Stimulated activated CD4-positive, alpha-beta T cell treated with anti-CD3 and anti-CD28 coated beads, Interleukin-15, amount 100 ng/mL, for 1 hour (primary cell): ENCODE data around the gene CCIN.
A peak's percentile ranks its signal among the peaks of the same experiment; 100 is the strongest.

ENCODE experiments used
- DNase-seq, 2 donors: peaks; one replicate each; pipeline ENCODE4 v3.0.0-alpha.2; 2020; ENCODE audit warnings: low read depth in 1 of 2, low spot score in 1 of 2

Gene CCIN

DNA sequence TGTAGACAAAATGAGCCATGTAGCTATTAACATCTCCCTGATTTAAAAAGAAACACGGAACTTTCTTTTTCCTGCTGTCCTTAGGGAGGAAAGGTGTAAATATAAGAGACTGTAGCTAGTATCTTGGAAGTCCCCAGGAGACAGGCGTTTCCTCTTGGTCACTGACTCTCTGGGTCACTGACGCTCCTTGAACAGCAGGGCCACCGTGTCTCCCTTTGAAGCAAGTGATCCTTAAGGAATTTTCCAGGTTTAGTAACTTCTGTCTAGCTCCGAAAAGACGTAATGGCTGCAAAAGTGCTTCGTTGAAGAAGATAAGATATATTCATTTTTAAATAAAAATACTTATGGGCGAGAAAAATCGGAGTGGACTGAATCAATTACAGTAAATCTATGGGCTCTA is 20.8 kb downstream of the CCIN start:
- DNase-seq, result no peak

DNA sequence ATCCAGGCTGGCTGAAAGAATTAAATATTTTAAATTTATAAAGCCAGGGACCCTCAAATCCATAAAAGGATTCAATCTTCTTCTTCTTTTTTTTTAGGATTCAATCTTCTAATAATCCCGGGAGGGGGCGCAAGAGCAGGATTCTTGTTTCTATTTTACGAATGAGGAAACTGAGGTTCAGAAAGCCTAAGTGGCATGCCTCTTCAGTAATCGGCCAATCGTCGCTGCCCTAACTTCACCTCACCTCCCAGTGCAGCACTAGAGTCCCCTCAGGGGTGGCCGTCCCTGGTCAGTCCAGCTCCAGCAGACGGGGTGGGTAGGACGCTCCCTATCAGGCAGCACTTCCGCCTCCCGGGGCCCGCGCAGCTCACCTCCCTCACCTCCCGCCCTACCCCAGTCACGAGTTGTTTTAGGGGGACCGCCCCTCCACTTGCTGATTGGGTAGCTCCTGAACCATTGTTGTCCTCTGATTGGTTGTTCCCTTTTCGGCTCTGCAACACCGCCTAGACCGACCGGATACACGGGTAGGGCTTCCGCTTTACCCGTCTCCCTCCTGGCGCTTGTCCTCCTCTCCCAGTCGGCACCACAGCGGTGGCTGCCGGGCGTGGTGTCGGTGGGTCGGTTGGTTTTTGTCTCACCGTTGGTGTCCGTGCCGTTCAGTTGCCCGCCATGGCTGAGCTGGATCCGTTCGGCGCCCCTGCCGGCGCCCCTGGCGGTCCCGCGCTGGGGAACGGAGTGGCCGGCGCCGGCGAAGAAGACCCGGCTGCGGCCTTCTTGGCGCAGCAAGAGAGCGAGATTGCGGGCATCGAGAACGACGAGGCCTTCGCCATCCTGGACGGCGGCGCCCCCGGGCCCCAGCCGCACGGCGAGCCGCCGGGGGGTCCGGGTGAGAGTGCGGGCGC is 21.5 kb downstream of the CCIN start, which contains the start of gene CLTA:
Gene CLTA (plus strand): TSS at position 534 of the 902 bp plus-strand sequence. CDS start 136 bp downstream, at position 670.
- peak; percentile 80 to 87 for DNase-seq

DNA sequence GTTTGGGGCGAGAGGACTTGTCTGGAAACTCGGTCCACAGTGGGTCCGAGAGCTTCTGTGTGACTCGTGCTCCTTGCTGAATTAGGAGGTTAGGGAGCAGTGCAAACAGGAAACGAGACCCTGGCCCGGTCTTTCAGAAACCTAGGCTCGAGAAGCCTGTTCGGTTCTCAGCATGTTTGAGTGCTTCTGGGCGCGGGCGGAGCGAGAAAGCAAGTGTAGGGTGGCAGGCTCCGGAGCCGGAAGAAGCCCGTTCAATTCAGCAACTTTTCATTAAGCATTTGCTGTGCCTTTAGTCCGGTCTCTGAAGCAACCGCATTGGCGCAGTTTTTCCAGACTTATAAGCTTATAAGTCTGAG is 22.1 kb downstream of the CCIN start:
- peak; percentile 9 to 18 for DNase-seq

DNA sequence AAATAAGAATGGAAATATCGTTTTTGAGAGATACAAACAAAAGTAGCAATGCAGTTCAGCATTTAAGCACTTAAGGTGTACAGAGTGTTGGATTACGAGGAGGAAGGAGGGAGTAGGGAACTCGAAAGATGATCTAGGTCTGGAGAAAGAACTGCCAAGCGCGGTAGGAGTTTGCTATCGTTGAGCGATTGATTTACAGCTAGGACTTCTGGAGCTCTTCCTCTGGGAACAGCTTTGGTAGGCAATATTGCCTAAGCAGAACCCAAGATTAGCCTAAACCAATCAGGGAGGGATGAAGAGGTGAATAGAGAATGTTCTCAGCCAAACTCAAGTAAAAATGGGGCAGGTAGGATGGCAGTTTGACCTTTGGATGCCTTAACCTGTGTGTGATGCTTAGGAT is 22.5 kb downstream of the CCIN start:
- no peak for DNase-seq

DNA sequence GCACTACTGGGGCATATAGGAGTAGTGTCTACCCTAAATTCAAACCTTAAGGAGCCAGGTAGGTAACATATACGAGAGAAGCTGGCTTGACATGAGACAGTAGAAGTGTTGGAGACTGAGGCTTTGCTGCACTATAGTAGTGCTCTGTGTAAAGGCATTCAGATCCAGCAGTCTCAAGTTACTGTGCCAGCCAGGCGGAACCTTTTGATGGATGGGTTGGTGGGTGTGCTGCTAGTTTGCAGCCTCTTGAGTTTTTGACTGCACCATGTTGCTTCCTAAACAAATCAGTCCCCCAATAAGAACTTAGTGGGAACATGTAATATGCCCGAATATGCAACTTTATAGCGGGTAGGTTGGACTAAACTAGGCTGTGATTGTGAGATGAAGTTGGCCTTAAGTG is 23.0 kb downstream of the CCIN start:
- DNase-seq, result no peak

DNA sequence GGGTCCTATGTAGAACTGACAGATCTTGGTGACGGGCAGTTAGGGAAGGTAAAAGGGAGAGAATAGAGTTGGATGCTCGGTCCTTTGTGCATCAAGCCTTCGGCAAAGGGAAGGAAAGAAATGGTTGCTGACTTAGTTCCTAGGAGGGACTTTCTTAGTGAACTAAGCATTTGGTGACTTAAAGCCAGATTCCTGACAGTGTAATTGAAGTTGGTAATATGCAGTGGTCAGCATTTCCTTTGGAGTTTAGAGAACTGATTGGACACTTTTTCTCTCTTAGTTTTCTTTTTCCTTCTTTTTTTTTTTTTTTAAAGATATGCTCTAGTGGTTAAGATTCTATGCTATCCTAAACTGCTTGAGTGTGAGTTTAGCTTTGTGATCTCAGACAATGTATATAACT is 23.8 kb downstream of the CCIN start:
- DNase-seq, result no peak

DNA sequence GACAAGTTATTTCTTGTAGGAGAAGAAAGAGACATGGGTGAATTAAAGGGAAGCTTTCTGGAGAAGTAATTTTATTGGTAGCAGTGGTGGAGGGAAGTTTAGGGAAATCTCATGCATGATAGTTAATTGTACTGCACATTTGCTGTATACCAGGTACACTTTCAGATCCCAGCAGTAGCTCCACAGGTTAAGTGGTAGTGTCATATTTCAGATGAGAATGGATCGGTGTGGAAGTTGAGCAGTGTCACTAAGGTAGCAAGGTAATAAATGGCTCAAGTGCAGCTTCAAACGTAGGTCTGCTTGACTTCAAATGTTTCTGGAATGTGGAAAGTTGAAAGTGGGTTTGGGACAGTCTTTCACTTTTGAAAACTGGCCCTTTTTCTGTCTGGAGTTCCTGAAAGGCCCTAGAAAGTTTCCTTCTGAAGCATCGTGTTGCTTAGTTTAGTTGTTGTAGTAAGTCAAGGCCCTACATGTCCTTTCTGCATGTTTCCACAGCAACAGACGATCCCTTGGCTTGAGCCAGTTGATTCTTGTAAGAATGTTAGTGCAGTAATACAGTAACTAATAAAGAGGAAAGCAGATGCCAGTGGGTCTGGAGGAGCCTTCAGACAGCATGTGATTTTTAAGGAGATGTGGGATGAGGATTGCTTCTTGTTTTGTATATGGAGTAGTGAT is 25.3 kb downstream of the CCIN start:
- DNase-seq, result no peak

DNA sequence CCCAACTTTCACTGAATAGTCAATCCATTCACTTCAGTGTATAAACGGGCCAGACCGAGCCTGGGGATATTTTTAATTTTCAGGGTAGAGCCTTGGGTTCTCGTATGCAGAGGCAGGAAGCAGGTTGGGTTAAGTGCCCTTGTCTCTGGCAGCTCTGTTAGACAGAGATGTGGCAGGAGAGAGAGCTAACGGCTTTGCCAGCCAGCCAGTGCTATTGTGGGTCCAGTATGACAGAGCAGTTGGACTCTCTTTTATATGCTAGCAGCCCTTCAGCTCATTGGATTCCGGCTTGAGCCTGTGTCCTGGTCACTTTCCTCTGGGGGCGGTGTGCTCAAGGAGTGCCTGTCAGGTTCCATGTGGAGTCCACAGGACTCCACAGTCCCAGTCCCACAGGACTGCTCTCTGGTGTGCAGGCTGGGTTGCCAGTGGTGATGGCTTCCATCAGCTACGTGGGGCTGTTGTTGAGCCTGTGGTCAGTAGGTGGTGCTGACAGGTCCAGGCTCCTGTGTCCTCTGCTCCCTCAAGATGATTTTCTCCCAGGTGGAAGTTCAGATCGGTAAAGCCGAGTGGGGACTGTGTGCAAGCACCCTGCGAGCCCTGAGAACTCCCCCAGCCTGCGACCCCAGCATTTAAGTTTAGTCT is 35.8 kb downstream of the CCIN start:
- DNase-seq, result no peak

DNA sequence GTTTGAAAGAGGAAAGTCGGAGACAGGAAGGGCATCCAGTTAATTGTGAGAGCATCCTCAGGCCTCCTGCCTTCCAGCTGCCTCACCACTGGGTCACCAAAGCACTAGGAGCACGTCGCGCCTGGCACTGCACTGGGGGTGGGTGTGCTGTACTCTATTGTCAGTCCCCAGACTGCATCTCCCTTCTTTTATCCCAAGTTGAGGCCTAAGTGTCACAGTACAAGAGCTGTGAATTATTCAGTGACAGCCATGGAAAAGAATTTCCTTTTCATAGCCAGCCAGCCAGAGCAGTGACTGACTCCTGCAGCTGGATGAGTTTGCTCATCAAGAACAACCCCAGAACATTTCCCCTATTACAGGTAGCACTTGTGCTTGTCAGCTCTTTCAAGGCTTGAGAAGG is 37.8 kb downstream of the CCIN start:
- no peak for DNase-seq

DNA sequence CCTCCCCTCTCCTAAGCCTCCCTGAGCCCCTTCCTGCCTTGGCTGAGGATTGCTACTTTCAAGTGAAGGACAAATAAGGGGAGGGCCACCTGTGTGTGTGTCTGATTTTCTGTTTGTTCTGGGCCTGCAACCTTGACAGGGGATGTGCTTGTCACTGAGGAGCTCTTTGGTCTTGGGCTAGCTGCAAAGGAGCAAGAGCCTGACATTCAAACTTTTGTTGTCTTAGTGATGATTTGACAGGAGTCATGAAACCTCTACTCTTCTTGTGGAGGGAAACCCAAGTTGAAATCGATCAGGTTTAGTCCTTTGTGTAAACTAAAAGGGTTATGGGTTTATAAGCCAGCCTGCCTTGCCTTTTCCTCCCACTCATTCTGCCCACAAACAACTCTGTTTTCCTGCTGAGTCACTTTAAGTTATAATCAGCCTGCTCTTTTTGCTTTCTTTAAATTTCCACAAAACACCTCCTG is 38.4 kb downstream of the CCIN start:
- no peak for DNase-seq

DNA sequence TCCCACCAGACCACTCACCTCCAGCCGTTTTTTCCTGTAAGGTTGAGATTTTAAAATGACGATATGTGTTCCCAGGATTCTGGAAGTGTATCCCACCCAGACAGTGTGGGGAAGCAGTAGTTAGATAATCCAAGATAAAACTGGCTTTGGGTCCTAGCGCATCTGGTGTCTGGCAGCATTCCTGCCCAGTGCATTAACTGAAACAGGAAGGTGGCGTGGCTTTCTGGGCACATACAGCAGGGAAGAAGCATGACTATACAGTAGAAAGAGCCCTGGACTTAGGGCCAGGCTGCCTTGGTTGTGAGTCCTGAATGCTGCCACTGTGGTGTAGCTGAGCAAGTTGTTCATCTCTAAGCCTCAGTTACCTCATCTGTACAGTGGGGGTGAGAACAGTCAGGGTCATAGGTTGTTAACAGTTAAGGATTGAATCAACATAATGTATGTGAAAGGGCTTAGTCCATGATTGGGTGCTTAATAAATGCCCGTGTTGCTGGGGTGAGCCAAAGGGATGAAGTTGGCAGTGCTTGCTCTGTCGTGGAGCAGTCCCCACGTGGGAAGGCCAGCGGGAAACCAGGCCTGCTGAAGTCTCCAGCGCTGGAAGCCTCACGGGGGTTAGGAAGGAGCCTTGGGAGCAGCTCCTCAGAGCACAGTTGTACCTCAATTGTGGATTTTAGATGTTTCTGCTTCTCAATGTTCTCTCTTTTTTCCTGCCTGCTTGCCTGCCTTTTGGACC is 39.5 kb downstream of the CCIN start:
- no peak for DNase-seq

DNA sequence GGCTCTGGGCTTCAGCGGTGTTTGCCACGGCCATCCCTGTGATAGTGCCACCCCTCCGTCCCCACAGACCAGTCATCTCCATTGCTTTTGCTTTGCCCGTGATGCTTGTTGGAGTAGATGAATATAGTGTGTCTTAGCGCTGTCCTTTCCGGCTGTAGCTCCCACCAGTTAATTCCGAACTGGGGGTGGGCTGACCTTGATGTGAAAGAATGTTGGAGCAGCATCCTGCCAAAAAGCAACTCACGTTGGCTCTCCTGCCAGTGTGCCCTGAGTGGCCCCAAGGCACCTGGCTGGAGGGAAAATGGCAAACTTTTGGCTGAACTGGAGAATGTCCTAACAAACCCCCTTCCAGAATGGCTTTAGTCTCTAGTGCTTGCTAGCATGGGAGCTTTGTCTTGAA is 41.5 kb downstream of the CCIN start:
- no peak for DNase-seq

DNA sequence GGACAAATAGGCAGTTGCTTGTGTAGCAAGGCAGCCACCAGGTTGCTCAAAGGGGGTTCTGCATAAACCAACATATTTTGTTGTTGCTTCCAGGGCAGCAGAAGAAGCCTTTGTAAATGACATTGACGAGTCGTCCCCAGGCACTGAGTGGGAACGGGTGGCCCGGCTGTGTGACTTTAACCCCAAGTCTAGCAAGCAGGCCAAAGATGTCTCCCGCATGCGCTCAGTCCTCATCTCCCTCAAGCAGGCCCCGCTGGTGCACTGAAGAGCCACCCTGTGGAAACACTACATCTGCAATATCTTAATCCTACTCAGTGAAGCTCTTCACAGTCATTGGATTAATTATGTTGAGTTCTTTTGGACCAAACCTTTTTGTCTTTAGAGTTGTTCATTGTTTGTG is 42.3 kb downstream of the CCIN start:
- DNase-seq, result no peak

DNA sequence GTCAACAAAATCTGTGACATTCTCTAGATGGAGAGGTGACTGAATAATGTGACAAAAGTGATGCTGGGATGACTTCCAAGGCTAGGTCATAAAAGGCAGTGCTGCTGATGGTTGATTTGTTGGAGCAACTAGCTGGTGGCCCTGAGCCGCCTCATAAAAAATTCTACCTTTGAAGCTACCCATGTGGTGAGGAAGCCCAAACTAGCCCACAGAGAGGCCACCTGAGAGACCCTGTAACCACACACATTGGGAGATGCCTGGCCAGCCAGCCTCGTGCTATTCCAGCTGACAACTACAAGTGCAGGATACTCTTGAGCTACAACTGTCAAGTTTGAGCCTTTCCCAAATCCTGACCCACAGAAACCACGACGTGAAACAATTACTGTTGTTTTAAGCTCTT is 44.2 kb downstream of the CCIN start:
- DNase-seq, result no peak

DNA sequence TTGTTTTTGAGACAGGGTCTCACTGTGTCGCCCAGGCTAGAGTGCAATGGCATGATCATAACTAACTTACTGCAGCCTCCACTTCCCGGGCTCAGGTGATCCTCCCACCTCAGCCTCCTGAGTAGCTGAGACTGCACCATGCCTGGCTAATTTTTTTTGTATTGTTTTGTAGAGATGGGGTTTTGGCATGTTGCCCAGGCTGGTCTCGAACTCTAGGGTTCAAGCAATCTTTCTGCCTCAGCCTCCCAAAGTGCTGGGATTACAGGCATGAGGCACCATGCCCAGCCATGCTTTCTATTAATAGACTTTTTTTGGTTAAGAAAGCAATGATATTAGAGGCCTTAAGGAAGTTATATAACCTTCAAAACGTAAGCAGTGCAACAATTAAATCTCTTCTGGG is 44.8 kb downstream of the CCIN start:
- no peak for DNase-seq

DNA sequence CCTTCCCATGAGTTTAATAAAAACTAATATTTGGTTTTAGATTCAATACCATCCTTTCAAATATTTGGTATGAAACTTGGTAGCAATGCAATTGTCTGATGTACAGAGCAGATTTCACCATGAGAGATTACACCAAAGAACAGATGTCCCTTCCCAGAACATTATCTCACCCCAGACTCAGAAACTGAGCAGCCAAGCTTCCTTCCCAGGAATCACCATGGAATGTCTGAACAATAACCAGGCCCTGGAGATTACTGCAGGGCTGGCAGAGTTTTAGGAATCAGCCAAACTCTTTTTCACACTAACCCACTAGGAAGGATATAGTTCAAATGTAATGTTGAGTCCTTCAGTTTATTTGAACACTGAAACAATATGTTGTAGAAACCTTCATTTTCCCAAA is 45.4 kb downstream of the CCIN start:
- DNase-seq, result no peak

DNA sequence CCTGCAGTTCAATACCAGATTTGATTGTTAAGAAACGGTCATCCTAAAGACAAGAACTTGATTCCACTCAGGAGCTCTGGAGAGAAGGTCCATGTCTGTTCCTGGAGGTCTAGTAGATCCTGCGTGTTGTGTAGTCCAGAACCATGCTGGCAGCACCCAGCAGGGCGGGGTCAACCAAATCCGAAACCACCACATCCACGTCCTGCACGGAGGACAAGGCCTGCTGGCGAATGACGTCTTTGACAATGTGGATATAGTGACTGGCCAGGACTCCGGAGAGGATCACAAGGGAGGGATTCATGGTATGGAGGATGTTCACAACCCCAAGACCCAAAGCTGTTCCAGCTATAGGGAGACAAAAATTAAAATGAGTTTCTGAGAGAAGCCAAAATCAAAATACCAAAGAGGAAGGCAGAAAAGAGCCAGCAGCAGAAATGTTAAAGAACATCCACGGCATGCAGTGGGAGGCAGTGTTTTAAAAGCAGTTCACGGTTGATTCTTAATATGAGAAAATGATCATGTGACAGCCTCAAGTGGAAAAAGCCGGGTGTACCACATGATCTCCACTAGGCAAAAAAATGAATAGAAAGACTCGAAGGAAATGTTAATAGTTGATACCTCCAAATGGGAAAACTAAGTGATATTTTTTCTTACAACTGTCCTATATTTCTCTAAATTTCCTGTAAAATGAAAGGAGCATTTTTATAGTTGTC is 48.2 kb downstream of the CCIN start:
- DNase-seq, result no peak

DNA sequence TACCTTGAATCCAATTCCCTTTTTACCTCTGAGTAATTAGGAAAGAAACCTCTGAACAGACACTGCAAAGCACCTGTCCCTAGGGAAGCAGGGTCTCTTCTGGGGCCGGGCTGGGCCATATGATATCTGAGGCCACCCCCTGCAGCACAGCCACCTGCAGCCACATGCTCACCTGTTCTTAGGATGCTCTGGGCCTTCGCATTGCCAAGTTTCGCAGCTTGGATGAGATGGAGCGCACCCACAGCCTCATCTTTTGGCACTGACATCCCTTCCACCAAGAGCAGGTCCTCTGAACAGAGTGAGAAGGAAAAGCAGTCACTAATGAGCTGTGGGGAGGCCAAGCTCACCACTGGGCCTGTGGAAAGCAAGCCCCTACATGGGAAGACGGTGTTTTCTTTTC is 48.8 kb downstream of the CCIN start:
- DNase-seq, result no peak

DNA sequence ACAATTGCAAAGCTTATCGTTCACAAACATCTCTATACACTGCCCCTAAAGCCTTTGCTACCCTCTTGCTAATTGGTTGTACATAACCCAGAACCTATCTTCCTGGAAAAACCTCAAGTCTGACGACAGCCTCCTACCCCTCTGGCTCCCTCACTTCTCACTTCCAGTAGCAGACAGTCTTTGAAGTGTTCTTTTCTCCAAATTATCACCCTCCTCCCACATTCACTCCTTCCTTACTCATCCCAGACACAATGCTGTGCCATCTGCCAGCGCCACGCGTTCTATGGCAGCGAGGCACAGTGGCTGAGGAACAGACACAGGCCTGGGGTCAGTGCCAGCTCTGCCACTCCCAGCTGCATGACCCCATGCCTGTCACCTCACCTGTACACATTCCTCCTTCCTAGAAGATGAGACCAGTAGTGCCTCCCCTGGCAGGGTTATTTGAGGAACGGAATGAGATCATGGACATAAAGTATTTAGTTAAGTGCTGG is 49.3 kb downstream of the CCIN start:
- no peak for DNase-seq
